GM18508 (cell line): ENCODE data around the gene GATAD2B.
"Not testable (repeated sequence)": the region's sequence is repeated elsewhere in the genome, so short reads cannot be mapped to it uniquely, and the experiment has no call there.

Experiments used
- ATAC-seq: cut with Tn5 transposase; IDR thresholded peaks from one replicate; pipeline ENCODE4 v1.9.1; 2021; ENCODE audit warnings: moderate number of reproducible peaks; ENCODE audit not compliant: insufficient read depth, unreplicated experiment

Gene GATAD2B

GRCh38 chr1:153783233-153784190 lies 139.3 kb downstream of the GATAD2B start:
- peak; percentile 64 for ATAC-seq

GRCh38 chr1:153782648-153783047 lies 140.1 kb downstream of the GATAD2B start:
- ATAC-seq: not testable (repeated sequence)

- no peak for ATAC-seq
Observed at GRCh38 chr1:153780551-153780950, 142.2 kb downstream of the GATAD2B start.

- no peak for ATAC-seq
Observed at GRCh38 chr1:153779781-153780541, 142.8 kb downstream of the GATAD2B start.

- no peak for ATAC-seq
Observed at GRCh38 chr1:153778824-153779519, 143.8 kb downstream of the GATAD2B start.

GRCh38 chr1:153778051-153778823 lies 144.5 kb downstream of the GATAD2B start:
- ATAC-seq: no peak

GRCh38 chr1:153777648-153778047 lies 145.1 kb downstream of the GATAD2B start:
- ATAC-seq: no peak

GRCh38 chr1:153776845-153777370 lies 145.9 kb downstream of the GATAD2B start:
- ATAC-seq: no peak

- ATAC-seq: no peak
Observed at GRCh38 chr1:153776352-153776751, 146.4 kb downstream of the GATAD2B start.

- no peak for ATAC-seq
Observed at GRCh38 chr1:153775458-153776327, 147.1 kb downstream of the GATAD2B start.

- no peak for ATAC-seq
Observed at GRCh38 chr1:153774780-153775457, 147.9 kb downstream of the GATAD2B start, which contains the start of gene SLC27A3. SLC27A3 (plus strand) TSS chr1:153775407; CDS start chr1:153775498, 91 bp downstream.

GRCh38 chr1:153774026-153774595 lies 148.7 kb downstream of the GATAD2B start:
- ATAC-seq: no peak

- no peak for ATAC-seq
Observed at GRCh38 chr1:153773096-153773921, 149.5 kb downstream of the GATAD2B start.

- ATAC-seq: no peak
Observed at GRCh38 chr1:153771841-153772593, 150.8 kb downstream of the GATAD2B start.

GRCh38 chr1:153771261-153771660 lies 151.5 kb downstream of the GATAD2B start:
- ATAC-seq: no peak

- ATAC-seq: no peak
Observed at GRCh38 chr1:153770797-153771196, 152.0 kb downstream of the GATAD2B start.
